Stimulated activated CD8-positive, alpha-beta memory T cell treated with anti-CD3 and anti-CD28 coated beads, Interleukin-7, amount 100 ng/mL, for 4 hours (primary cell): ENCODE measurements around the gene BAZ2A.
"Not testable (repeated sequence)": the region's sequence is repeated elsewhere in the genome, so short reads cannot be mapped to it uniquely, and the experiment has no call there.

ENCODE experiments used
- DNase-seq, 2 donors: peaks; one replicate each; pipeline ENCODE4 v3.0.0-alpha.2; 2020; ENCODE audit warnings: low read depth in 2 of 2

The BAZ2A gene

DNA sequence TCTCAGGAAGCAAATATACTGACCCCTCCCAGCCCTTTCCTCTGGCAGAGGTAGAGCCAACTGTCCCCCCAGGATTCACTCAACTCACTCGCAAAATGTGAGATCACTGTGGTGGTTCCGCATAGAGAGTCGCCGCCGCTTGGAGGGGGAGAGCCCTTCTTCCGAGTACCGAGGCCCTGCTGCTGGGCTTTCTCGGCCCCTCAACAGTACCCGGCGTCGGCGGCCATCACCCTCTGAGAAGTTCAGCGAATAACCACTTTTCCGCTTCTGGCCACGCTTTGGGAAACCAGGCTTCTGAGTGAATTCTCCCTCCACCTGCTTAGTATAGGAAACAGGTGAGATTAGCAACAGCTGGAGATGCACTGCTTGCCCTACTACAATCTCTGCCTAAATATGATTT is 31.1 kb downstream of the BAZ2A start:
- no peak for DNase-seq

GRCh38 chr12:56596815-56597214 is 33.3 kb downstream of the BAZ2A start:
- DNase-seq, result no peak

- DNase-seq, result peak; percentile 30 to 38
Observed at GRCh38 chr12:56593909-56594621, 36.1 kb downstream of the BAZ2A start.

- no peak for DNase-seq
Observed at GRCh38 chr12:56591961-56592360, 38.2 kb downstream of the BAZ2A start.

GRCh38 chr12:56591126-56591525 is 39.0 kb downstream of the BAZ2A start:
- DNase-seq, result no peak

- no peak for DNase-seq
Observed at GRCh38 chr12:56590237-56590830, 39.8 kb downstream of the BAZ2A start.

DNA sequence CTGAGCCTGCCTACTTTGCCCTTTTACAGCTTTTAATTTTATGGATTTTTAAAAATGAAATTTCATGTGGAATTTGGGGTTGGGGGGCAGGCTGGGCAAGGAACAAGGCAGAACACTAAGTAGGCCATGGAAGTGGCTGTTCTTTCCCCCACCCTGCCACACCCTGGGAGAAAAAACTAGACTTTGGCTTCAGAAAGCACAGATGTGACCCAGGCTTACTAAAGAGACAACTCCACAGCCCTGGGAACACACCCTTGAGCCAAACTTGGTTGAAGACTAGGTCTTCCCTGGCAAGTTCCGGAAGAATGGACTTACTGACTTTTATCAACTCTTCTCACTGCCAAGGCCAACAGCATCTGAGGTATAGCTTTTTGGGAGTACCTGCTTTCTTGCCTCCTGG is 40.3 kb downstream of the BAZ2A start:
- DNase-seq, result no peak

GRCh38 chr12:56585098-56585497 is 45.0 kb downstream of the BAZ2A start:
- no peak for DNase-seq

DNA sequence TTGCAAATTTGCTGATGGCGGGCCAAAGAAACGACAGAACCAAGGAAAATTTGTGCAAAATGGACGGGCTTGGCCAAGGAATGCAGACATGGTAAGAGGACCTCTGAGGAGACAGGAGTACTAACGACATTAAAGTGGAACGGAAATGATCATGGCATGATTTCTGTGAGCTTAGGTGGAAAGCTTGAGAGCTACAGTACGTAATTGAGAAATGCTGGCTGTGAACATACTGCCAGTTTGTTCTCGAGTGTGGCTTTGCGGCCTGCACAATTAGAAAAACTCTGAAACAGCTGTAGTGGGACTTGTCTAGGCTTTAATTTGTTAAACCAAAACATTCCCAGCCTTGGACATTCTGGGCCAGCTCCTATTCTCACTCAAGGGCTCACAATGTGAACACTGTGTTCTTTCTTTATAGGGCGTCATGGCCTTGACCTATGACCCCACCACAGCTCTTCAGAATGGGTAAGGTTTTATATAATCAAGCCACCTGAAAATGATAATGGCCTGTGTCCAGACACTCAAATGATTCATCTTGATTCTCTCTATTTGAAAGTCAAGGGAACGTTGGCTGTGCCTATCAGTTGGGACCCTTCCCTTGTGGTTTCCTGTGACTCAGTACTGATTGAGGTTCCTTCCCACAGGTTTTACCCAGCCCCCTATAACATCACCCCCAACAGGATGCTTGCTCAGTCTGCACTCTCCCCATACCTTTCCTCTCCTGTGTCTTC is 48.5 kb downstream of the BAZ2A start:
- peak; percentile 13 to 26 for DNase-seq

GRCh38 chr12:56578983-56579546 is 51.1 kb downstream of the BAZ2A start:
- DNase-seq, result no peak

- not testable (repeated sequence) for DNase-seq
Observed at GRCh38 chr12:56577248-56577647, 52.9 kb downstream of the BAZ2A start.

- DNase-seq, result no peak
Observed at GRCh38 chr12:56574210-56574609, 55.9 kb downstream of the BAZ2A start.

DNA sequence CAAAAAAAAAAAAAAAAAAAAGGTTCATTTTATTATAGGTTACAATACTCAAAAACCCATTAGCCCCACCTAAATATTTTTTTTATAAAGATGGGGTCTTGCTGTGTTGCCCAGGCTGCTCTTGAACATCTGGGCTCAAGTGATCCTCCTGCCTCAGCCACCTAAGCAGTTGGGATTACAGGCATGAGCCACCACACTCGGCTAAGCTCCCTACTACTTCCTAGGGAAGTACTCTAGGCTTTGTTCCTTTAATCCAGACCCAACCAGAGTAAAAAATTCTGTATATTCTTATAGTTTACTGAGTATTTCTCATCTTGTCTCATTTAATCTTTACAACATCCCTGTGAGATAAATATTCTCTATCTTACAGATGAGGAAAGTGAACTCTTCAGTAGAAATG is 57.8 kb downstream of the BAZ2A start:
- no peak for DNase-seq

GRCh38 chr12:56571121-56571520 is 59.0 kb downstream of the BAZ2A start:
- no peak for DNase-seq

GRCh38 chr12:56568146-56568545 is 62.0 kb downstream of the BAZ2A start:
- no peak for DNase-seq

- DNase-seq, result no peak
Observed at GRCh38 chr12:56565510-56566101, 64.5 kb downstream of the BAZ2A start.

- no peak for DNase-seq
Observed at GRCh38 chr12:56551070-56551469, 79.1 kb downstream of the BAZ2A start.

GRCh38 chr12:56546680-56547079 is 83.4 kb downstream of the BAZ2A start:
- no peak for DNase-seq
